ENCODE measurements around the gene IL12RB2.

DNA sequence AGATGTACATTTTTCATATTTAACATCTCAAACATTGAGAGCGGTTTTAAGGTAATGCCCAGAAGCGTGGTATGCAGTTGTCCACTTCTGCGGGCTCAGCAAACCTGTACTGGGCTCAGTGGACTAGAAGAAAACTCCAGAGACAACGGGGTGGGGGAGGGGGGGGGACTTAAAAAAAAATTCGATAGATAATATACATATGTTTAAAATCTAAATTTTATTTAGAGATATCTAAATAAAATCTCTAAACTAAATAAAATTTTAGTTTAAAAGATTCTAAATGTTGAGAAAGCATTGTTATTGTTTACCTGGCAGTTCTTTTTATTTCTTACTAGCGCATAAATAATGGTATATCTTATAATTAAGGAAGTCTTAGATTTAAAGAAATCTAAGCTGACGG, 1.1 kb upstream of the IL12RB2 start:
- TF ChIP-seq, protein P1, sequence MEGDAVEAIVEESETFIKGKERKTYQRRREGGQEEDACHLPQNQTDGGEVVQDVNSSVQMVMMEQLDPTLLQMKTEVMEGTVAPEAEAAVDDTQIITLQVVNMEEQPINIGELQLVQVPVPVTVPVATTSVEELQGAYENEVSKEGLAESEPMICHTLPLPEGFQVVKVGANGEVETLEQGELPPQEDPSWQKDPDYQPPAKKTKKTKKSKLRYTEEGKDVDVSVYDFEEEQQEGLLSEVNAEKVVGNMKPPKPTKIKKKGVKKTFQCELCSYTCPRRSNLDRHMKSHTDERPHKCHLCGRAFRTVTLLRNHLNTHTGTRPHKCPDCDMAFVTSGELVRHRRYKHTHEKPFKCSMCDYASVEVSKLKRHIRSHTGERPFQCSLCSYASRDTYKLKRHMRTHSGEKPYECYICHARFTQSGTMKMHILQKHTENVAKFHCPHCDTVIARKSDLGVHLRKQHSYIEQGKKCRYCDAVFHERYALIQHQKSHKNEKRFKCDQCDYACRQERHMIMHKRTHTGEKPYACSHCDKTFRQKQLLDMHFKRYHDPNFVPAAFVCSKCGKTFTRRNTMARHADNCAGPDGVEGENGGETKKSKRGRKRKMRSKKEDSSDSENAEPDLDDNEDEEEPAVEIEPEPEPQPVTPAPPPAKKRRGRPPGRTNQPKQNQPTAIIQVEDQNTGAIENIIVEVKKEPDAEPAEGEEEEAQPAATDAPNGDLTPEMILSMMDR (conservative IDR thresholded peaks at IDR 0.05; ENCODE audit: low read depth in 2 of 2) = no peak
- TF ChIP-seq POLR2AphosphoS5 (IDR thresholded peaks at IDR 0.05; ENCODE audit: low read depth) = no peak
- no peak for TF ChIP-seq CREB1 (CRISPR knock-in tag; IDR thresholded peaks at IDR 0.05; ENCODE audit: low read depth)
- TF ChIP-seq, protein P2, sequence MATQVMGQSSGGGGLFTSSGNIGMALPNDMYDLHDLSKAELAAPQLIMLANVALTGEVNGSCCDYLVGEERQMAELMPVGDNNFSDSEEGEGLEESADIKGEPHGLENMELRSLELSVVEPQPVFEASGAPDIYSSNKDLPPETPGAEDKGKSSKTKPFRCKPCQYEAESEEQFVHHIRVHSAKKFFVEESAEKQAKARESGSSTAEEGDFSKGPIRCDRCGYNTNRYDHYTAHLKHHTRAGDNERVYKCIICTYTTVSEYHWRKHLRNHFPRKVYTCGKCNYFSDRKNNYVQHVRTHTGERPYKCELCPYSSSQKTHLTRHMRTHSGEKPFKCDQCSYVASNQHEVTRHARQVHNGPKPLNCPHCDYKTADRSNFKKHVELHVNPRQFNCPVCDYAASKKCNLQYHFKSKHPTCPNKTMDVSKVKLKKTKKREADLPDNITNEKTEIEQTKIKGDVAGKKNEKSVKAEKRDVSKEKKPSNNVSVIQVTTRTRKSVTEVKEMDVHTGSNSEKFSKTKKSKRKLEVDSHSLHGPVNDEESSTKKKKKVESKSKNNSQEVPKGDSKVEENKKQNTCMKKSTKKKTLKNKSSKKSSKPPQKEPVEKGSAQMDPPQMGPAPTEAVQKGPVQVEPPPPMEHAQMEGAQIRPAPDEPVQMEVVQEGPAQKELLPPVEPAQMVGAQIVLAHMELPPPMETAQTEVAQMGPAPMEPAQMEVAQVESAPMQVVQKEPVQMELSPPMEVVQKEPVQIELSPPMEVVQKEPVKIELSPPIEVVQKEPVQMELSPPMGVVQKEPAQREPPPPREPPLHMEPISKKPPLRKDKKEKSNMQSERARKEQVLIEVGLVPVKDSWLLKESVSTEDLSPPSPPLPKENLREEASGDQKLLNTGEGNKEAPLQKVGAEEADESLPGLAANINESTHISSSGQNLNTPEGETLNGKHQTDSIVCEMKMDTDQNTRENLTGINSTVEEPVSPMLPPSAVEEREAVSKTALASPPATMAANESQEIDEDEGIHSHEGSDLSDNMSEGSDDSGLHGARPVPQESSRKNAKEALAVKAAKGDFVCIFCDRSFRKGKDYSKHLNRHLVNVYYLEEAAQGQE (IDR thresholded peaks at IDR 0.05; ENCODE audit: unreplicated experiment) = no peak
- TF ChIP-seq EZH2 (IDR thresholded peaks at IDR 0.05; ENCODE audit: low read depth, unreplicated experiment) = no peak
- TF ChIP-seq ZNF114 (CRISPR knock-in tag; IDR thresholded peaks at IDR 0.05) = no peak
- TF ChIP-seq ZNF331 (CRISPR knock-in tag; IDR thresholded peaks at IDR 0.05; ENCODE audit: low read depth) = no peak
- TF ChIP-seq EZH2phosphoT487 (IDR thresholded peaks at IDR 0.05; ENCODE audit: unreplicated experiment) = no peak
- no peak for TF ChIP-seq STAT1 (IDR thresholded peaks at IDR 0.05; ENCODE audit: unreplicated experiment)
- no peak for TF ChIP-seq JUNB (IDR thresholded peaks at IDR 0.05; ENCODE audit: unreplicated experiment)
